Mucosa of gallbladder (tissue), 1 donor: Measurements from ENCODE around the gene KCNQ2. TPM values are rescaled to one million over a fixed set of nuclear protein-coding genes. Genes with fewer than 3 reads are reported as not detected.
"Not testable (repeated sequence)": the region's sequence is repeated elsewhere in the genome, so short reads cannot be mapped to it uniquely, and the experiment has no call there.

ENCODE experiments used
- DNase-seq: peaks from one replicate; pipeline ENCODE4 v3.0.0-alpha.2; 2020; ENCODE audit warnings: low spot score
- total RNA-seq: library from RNA; stranded (reverse); gene quantifications from one replicate; pipeline ENCODE4 v1.2.1, GENCODE V29; 2021
- donor health status: DM: no; HTN: no; CAD: no.

The KCNQ2 gene
- total RNA-seq, 1 donor from 2014 or later, result 0.46 TPM

- DNase-seq, result no peak
Observed at GRCh38 chr20:63385819-63386218, 86.6 kb downstream of the KCNQ2 start.

GRCh38 chr20:63384336-63384735, 88.1 kb downstream of the KCNQ2 start:
- DNase-seq, result no peak

- DNase-seq, result no peak
Observed at GRCh38 chr20:63383556-63383955, 88.9 kb downstream of the KCNQ2 start.

- no peak for DNase-seq
Observed at GRCh38 chr20:63382551-63383300, 89.7 kb downstream of the KCNQ2 start.

- DNase-seq, result no peak
Observed at GRCh38 chr20:63381781-63382431, 90.5 kb downstream of the KCNQ2 start.

GRCh38 chr20:63380346-63380870, 92.0 kb downstream of the KCNQ2 start:
- no peak for DNase-seq

GRCh38 chr20:63379872-63380271, 92.6 kb downstream of the KCNQ2 start:
- DNase-seq, result not testable (repeated sequence)

GRCh38 chr20:63379296-63379695, 93.2 kb downstream of the KCNQ2 start:
- no peak for DNase-seq

- no peak for DNase-seq
Observed at GRCh38 chr20:63378626-63379025, 93.8 kb downstream of the KCNQ2 start.

- DNase-seq, result no peak
Observed at GRCh38 chr20:63377951-63378381, 94.5 kb downstream of the KCNQ2 start.

- no peak for DNase-seq
Observed at GRCh38 chr20:63377256-63377941, 95.1 kb downstream of the KCNQ2 start.

- no peak for DNase-seq
Observed at GRCh38 chr20:63376283-63377250, 95.9 kb downstream of the KCNQ2 start.

- no peak for DNase-seq
Observed at GRCh38 chr20:63375438-63375837, 97.0 kb downstream of the KCNQ2 start.

GRCh38 chr20:63374504-63374903, 98.0 kb downstream of the KCNQ2 start:
- DNase-seq, result no peak

- DNase-seq, result no peak
Observed at GRCh38 chr20:63373996-63374395, 98.5 kb downstream of the KCNQ2 start.

- no peak for DNase-seq
Observed at GRCh38 chr20:63372971-63373885, 99.2 kb downstream of the KCNQ2 start.

- no peak for DNase-seq
Observed at GRCh38 chr20:63371291-63371865, 101.1 kb downstream of the KCNQ2 start.

- DNase-seq, result no peak
Observed at GRCh38 chr20:63370618-63371187, 101.8 kb downstream of the KCNQ2 start.
